ENCODE results near the gene AK5.

The AK5 gene

GRCh38 chr1:77571642-77572041 lies 289.8 kb downstream of the AK5 start:
- Histone ChIP-seq H3K4me3 (ENCODE audit: low read depth, low read length) (no peak overlapping the region), H3K36me3 (peaks cover 55% of the 10 kb centered on the region), H3K9me3 (ENCODE audit: severe bottlenecking) (no peaks in the 10 kb centered on the region), H3K27me3 (ENCODE audit: insufficient read depth, low read depth, severe bottlenecking) (no peaks in the 10 kb centered on the region), H3K27ac (no peak overlapping the region)
- TF ChIP-seq CTCF (IDR thresholded peaks at IDR 0.05; ENCODE audit: low read depth, low read length): no peak
- DNase-seq: no peak

GRCh38 chr1:77579547-77579946 lies 297.7 kb downstream of the AK5 start:
- Histone ChIP-seq H3K9me3 (ENCODE audit: severe bottlenecking) (no peaks in the 10 kb centered on the region), H3K36me3 (peaks cover 49% of the 10 kb centered on the region), H3K4me3 (ENCODE audit: low read depth, low read length) (no peak overlapping the region), H3K27ac (no peak overlapping the region), H3K27me3 (ENCODE audit: insufficient read depth, low read depth, severe bottlenecking) (no peaks in the 10 kb centered on the region)
- DNase-seq: no peak
- no peak for TF ChIP-seq CTCF (IDR thresholded peaks at IDR 0.05; ENCODE audit: low read depth, low read length)

GRCh38 chr1:77582905-77583304 lies 301.1 kb downstream of the AK5 start:
- no peaks in the 10 kb centered on the region for H3K27me3 ChIP-seq (ENCODE audit: insufficient read depth, low read depth, severe bottlenecking)
- no peak for TF ChIP-seq CTCF (IDR thresholded peaks at IDR 0.05; ENCODE audit: low read depth, low read length)
- peaks cover 31% of the 10 kb centered on the region for H3K36me3 ChIP-seq
- no peak overlapping the region for H3K27ac ChIP-seq
- H3K4me3 ChIP-seq (ENCODE audit: low read depth, low read length): no peak overlapping the region
- no peak for DNase-seq
- no peaks in the 10 kb centered on the region for H3K9me3 ChIP-seq (ENCODE audit: severe bottlenecking)

- H3K27me3 ChIP-seq (ENCODE audit: insufficient read depth, low read depth, severe bottlenecking): no peaks in the 10 kb centered on the region
- no peak for DNase-seq
- no peak overlapping the region for H3K27ac ChIP-seq
- peaks cover 30% of the 10 kb centered on the region for H3K36me3 ChIP-seq
- TF ChIP-seq CTCF (IDR thresholded peaks at IDR 0.05; ENCODE audit: low read depth, low read length): no peak
- no peak overlapping the region for H3K4me3 ChIP-seq (ENCODE audit: low read depth, low read length)
- H3K9me3 ChIP-seq (ENCODE audit: severe bottlenecking): no peaks in the 10 kb centered on the region
Measured at GRCh38 chr1:77583483-77583882, 301.7 kb downstream of the AK5 start.

- H3K9me3 ChIP-seq (ENCODE audit: severe bottlenecking): no peaks in the 10 kb centered on the region
- no peak overlapping the region for H3K4me3 ChIP-seq (ENCODE audit: low read depth, low read length)
- H3K27ac ChIP-seq: no peak overlapping the region
- H3K36me3 ChIP-seq: peaks cover 19% of the 10 kb centered on the region
- no peaks in the 10 kb centered on the region for H3K27me3 ChIP-seq (ENCODE audit: insufficient read depth, low read depth, severe bottlenecking)
- TF ChIP-seq CTCF (IDR thresholded peaks at IDR 0.05; ENCODE audit: low read depth, low read length): no peak
- DNase-seq: no peak
Measured at GRCh38 chr1:77584884-77585283, 303.1 kb downstream of the AK5 start.

GRCh38 chr1:77585610-77586314 lies 303.9 kb downstream of the AK5 start:
- Histone ChIP-seq H3K36me3 (peaks cover 11% of the 10 kb centered on the region), H3K9me3 (ENCODE audit: severe bottlenecking) (no peaks in the 10 kb centered on the region), H3K27ac (no peak overlapping the region), H3K4me3 (ENCODE audit: low read depth, low read length) (no peak overlapping the region), H3K27me3 (ENCODE audit: insufficient read depth, low read depth, severe bottlenecking) (no peaks in the 10 kb centered on the region)
- TF ChIP-seq CTCF (IDR thresholded peaks at IDR 0.05; ENCODE audit: low read depth, low read length): no peak
- no peak for DNase-seq
